SK-N-SH (cell line): ENCODE measurements around the gene KRTAP9-3.

Source experiments
- CHD2 ChIP-seq: fragments of 150-350 bp; IDR thresholded peaks from 2 replicates; pipeline ENCODE4 v1.6.1; 2018; ENCODE audit warnings: low read length; ENCODE audit not compliant: partially characterized antibody
- EP300 ChIP-seq, 2 experiments: IDR thresholded peaks; 2 replicates each; pipeline versions ENCODE4 v1.4.0 to v1.6.1; 2012; ENCODE audit warnings: borderline replicate concordance in 1 of 2, low read depth in 1 of 2, low read length in 1 of 2
- FOXM1 ChIP-seq: IDR thresholded peaks from 2 replicates; pipeline ENCODE4 v1.4.0; 2012; ENCODE audit warnings: low read depth, mild to moderate bottlenecking
- GABPA ChIP-seq: IDR thresholded peaks from 2 replicates; pipeline ENCODE4 v1.4.0; 2012; ENCODE audit warnings: low read depth, mild to moderate bottlenecking
- MXI1 ChIP-seq: IDR thresholded peaks from 2 replicates; pipeline ENCODE4 v1.6.1; 2012; ENCODE audit warnings: mild to moderate bottlenecking, low read depth, low read length, improper control_type of control experiment
- RFX5 ChIP-seq: IDR thresholded peaks from 2 replicates; pipeline ENCODE4 v1.6.1; 2012; ENCODE audit warnings: mild to moderate bottlenecking, improper control_type of control experiment, low read length
- RXRA ChIP-seq: IDR thresholded peaks from 2 replicates; pipeline ENCODE4 v1.4.0; 2012; ENCODE audit warnings: low read depth, mild to moderate bottlenecking, borderline replicate concordance
- TAF1 ChIP-seq: IDR thresholded peaks from 2 replicates; pipeline ENCODE4 v1.6.1; 2012; ENCODE audit warnings: low read depth, mild to moderate bottlenecking, low read length, moderate library complexity, borderline replicate concordance
- YY1 ChIP-seq: IDR thresholded peaks from 2 replicates; pipeline ENCODE4 v1.4.0; 2012; ENCODE audit warnings: low read depth, mild to moderate bottlenecking
- TF ChIP-seq, protein P1 (sequence below): fragments of 200-600 bp; sonication (generic); IDR thresholded peaks from 2 replicates; pipeline ENCODE4 v1.6.1; 2017; ENCODE audit warnings: antibody characterized with exemption, mild to moderate bottlenecking, moderate library complexity
- TF ChIP-seq, protein P2 (sequence below): IDR thresholded peaks from 2 replicates; pipeline ENCODE4 v1.4.0; 2012; ENCODE audit warnings: low read depth

DNA sequence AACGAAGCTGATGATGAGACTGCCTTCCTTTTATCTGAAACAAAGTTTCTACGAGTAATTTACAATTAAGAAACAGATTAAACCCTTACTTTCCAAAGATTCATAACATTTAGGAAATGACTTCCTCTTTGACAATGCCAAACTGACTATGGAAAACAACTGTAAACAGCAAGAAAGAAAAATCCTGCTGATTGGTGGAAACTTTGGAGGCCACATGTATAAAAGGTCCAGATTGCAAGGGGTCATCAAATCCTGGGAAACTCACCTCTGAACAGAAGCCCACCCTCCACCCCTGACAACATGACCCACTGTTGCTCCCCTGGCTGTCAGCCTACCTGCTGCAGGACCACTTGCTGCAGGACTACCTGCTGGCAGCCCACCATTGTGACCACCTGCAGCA is 32.8 kb downstream of the KRTAP9-3 start, which contains the start of gene KRTAP9-6:
- TF ChIP-seq MXI1, result no peak
- no peak for TF ChIP-seq RFX5
- TF ChIP-seq FOXM1, result no peak
- TF ChIP-seq, protein P1, sequence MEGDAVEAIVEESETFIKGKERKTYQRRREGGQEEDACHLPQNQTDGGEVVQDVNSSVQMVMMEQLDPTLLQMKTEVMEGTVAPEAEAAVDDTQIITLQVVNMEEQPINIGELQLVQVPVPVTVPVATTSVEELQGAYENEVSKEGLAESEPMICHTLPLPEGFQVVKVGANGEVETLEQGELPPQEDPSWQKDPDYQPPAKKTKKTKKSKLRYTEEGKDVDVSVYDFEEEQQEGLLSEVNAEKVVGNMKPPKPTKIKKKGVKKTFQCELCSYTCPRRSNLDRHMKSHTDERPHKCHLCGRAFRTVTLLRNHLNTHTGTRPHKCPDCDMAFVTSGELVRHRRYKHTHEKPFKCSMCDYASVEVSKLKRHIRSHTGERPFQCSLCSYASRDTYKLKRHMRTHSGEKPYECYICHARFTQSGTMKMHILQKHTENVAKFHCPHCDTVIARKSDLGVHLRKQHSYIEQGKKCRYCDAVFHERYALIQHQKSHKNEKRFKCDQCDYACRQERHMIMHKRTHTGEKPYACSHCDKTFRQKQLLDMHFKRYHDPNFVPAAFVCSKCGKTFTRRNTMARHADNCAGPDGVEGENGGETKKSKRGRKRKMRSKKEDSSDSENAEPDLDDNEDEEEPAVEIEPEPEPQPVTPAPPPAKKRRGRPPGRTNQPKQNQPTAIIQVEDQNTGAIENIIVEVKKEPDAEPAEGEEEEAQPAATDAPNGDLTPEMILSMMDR, result no peak
- no peak for TF ChIP-seq CHD2
- no peak for TF ChIP-seq TAF1
- no peak for TF ChIP-seq GABPA
- TF ChIP-seq, protein P2, sequence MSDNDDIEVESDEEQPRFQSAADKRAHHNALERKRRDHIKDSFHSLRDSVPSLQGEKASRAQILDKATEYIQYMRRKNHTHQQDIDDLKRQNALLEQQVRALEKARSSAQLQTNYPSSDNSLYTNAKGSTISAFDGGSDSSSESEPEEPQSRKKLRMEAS, result no peak
- no peak for TF ChIP-seq RXRA
- no peak for TF ChIP-seq YY1
- TF ChIP-seq EP300 (IDR thresholded peaks at IDR 0.05; ENCODE audit: borderline replicate concordance in 1 of 2, low read depth in 1 of 2, low read length in 1 of 2), result no peak
